HepG2 (cell line): ENCODE results near the gene ENTPD5. TPM values are rescaled to one million over a fixed set of nuclear protein-coding genes. Genes with fewer than 3 reads are reported as not detected.
A peak's percentile ranks its signal among the peaks of the same experiment; 100 is the strongest.

Source experiments
- ATM ChIP-seq: fragments of 450-650 bp; IDR thresholded peaks from 2 replicates; pipeline ENCODE4 v1.7.1; 2017; ENCODE audit warnings: mild to moderate bottlenecking, borderline replicate concordance
- BCL6 ChIP-seq: IDR thresholded peaks from 2 replicates; pipeline ENCODE4 v1.6.1; 2016; ENCODE audit warnings: missing genetic modification reagents, missing compliant biosample characterization
- BORCS8-MEF2B ChIP-seq: sonication (generic); formaldehyde crosslinking; IDR thresholded peaks from 2 replicates; pipeline ENCODE4 v1.8.0; 2022; ENCODE audit warnings: mild to moderate bottlenecking, missing genetic modification reagents
- CEBPZ ChIP-seq: IDR thresholded peaks from 2 replicates; pipeline ENCODE4 v1.6.1; 2012; ENCODE audit warnings: low read length, improper control_type of control experiment
- ETV6 ChIP-seq: sonication (generic); formaldehyde crosslinking; conservative IDR thresholded peaks from 2 replicates; pipeline ENCODE4 v1.4.0; 2020; ENCODE audit warnings: missing genetic modification reagents
- HMG20A ChIP-seq: IDR thresholded peaks from 2 replicates; pipeline ENCODE4 v1.6.1; 2016; ENCODE audit warnings: borderline replicate concordance
- IKZF1 ChIP-seq: fragments of 450-650 bp; IDR thresholded peaks from 2 replicates; pipeline ENCODE4 v1.7.1; 2016
- IRX3 ChIP-seq: sonication (generic); formaldehyde crosslinking; IDR thresholded peaks from 2 replicates; pipeline ENCODE4 v1.8.1; 2023; ENCODE audit warnings: mild to moderate bottlenecking, low read depth, missing genetic modification reagents, borderline replicate concordance
- MTA1 ChIP-seq: sonication (generic); formaldehyde crosslinking; IDR thresholded peaks from 2 replicates; pipeline ENCODE4 v1.4.0; 2020; ENCODE audit warnings: missing genetic modification reagents, mild to moderate bottlenecking, borderline replicate concordance
- NFYB ChIP-seq: sonication (generic); formaldehyde crosslinking; IDR thresholded peaks from 2 replicates; pipeline ENCODE4 v1.4.0; 2020; ENCODE audit warnings: missing genetic modification reagents
- POLR2A ChIP-seq, 2 experiments: IDR thresholded peaks; 2 replicates each; pipeline ENCODE4 v1.6.1; 2011; ENCODE audit warnings: low read depth in 2 of 2, low read length in 2 of 2, mild to moderate bottlenecking in 1 of 2, moderate library complexity in 1 of 2; ENCODE audit not compliant: insufficient read depth in 1 of 2
- RBAK ChIP-seq: sonication (generic); formaldehyde crosslinking; IDR thresholded peaks from 2 replicates; pipeline ENCODE4 v1.5.1; 2020; ENCODE audit warnings: mild to moderate bottlenecking, missing genetic modification reagents
- RFXAP ChIP-seq: sonication (generic); formaldehyde crosslinking; IDR thresholded peaks from 2 replicates; pipeline ENCODE4 v1.4.0; 2020; ENCODE audit warnings: missing genetic modification reagents, borderline replicate concordance
- SAFB2 ChIP-seq: sonication (generic); formaldehyde crosslinking; IDR thresholded peaks from 2 replicates; pipeline ENCODE4 v1.5.1; 2020; ENCODE audit warnings: missing genetic modification reagents, low read depth, mild to moderate bottlenecking, borderline replicate concordance
- TCF7L2 ChIP-seq: IDR thresholded peaks from 2 replicates; pipeline ENCODE4 v1.6.1; 2011; ENCODE audit warnings: mild to moderate bottlenecking, low read depth, low read length, moderate library complexity
- ZFX ChIP-seq: sonication (generic); formaldehyde crosslinking; IDR thresholded peaks from 2 replicates; pipeline ENCODE4 v1.4.0; 2020; ENCODE audit warnings: mild to moderate bottlenecking, low read depth, missing genetic modification reagents, moderate library complexity
- ZNF138 ChIP-seq: sonication (generic); formaldehyde crosslinking; IDR thresholded peaks from 2 replicates; pipeline ENCODE4 v1.5.0; 2020; ENCODE audit warnings: mild to moderate bottlenecking, low read depth, missing genetic modification reagents
- ZNF282 ChIP-seq: fragments of 450-650 bp; IDR thresholded peaks from 2 replicates; pipeline ENCODE4 v1.6.1; 2018; ENCODE audit not compliant: partially characterized antibody
- ZNF354B ChIP-seq: sonication (generic); formaldehyde crosslinking; IDR thresholded peaks from 2 replicates; pipeline ENCODE4 v1.8.0; 2022; ENCODE audit warnings: mild to moderate bottlenecking, missing genetic modification reagents
- ZNF772 ChIP-seq: sonication (generic); formaldehyde crosslinking; IDR thresholded peaks from 2 replicates; pipeline ENCODE4 v1.5.0; 2020; ENCODE audit warnings: mild to moderate bottlenecking, missing genetic modification reagents
- ZNF790 ChIP-seq: sonication (generic); formaldehyde crosslinking; IDR thresholded peaks from 2 replicates; pipeline ENCODE4 v1.8.0; 2022; ENCODE audit warnings: missing genetic modification reagents, mild to moderate bottlenecking, borderline replicate concordance
- ZNF816 ChIP-seq: sonication (generic); formaldehyde crosslinking; IDR thresholded peaks from 2 replicates; pipeline ENCODE4 v1.8.0; 2022; ENCODE audit warnings: missing genetic modification reagents, mild to moderate bottlenecking, borderline replicate concordance
- ZNF891 ChIP-seq: sonication (generic); formaldehyde crosslinking; IDR thresholded peaks from 2 replicates; pipeline ENCODE4 v1.5.0; 2020; ENCODE audit warnings: mild to moderate bottlenecking, missing genetic modification reagents
- polyA plus RNA-seq, 8 experiments: library from polyadenylated mRNA; depleted of rRNA in 3 of 8; stranded (reverse) in 7 of 8; unstranded in 1 of 8; fragments of >200 nt; fragmentation: Illumina TruSeq in 4 of 8; extraction: Trizol in 4 of 8; gene quantifications; 2 replicates each; pipeline versions ENCODE4 v1.2.1 to v1.2.3, GENCODE V29; 2011 to 2016; ENCODE audit warnings: low read depth in 4 of 8, missing spikeins in 1 of 8, mixed read lengths in 1 of 8; ENCODE audit not compliant: insufficient read depth in 1 of 8
- total RNA-seq, 5 experiments: library from RNA; depleted of rRNA; stranded (reverse); fragments of >200 nt; fragmentation: Illumina TruSeq; extraction: Trizol; gene quantifications; 2 replicates each; pipeline ENCODE4 v1.2.3, GENCODE V29; 2016; ENCODE audit warnings: low read depth in 1 of 5
- TF ChIP-seq, protein P1 (sequence below): sonication (generic); formaldehyde crosslinking; IDR thresholded peaks from 2 replicates; pipeline ENCODE4 v1.4.0; 2020; ENCODE audit warnings: missing genetic modification reagents
- TF ChIP-seq, protein P2 (sequence below): sonication (generic); formaldehyde crosslinking; IDR thresholded peaks from 2 replicates; pipeline ENCODE4 v1.4.0; 2020; ENCODE audit warnings: mild to moderate bottlenecking, low read depth, missing genetic modification reagents

ENTPD5 gene
- total and polyA plus RNA-seq, 2 of the 13 experiments (the other 11 are each of a cell fraction or from before 2014, with no cell fraction given), result 33.8 to 43.3 TPM

- TF ChIP-seq ZNF772 (CRISPR knock-in tag) (peak; percentile 74; the same call in 1 of the 2 replicates), ZNF790 (CRISPR knock-in tag) (no peak), HMG20A (CRISPR knock-in tag) (peak; percentile 82), ZNF282 (no peak), ZNF354B (CRISPR knock-in tag) (no peak), ZNF816 (CRISPR knock-in tag) (0 out of 2 replicates have a peak, but pooled peaks have one; percentile 64), BCL6 (CRISPR knock-in tag) (peak; percentile 94), RBAK (CRISPR knock-in tag) (no peak), POLR2A (IDR thresholded peaks at IDR 0.05; ENCODE audit: insufficient read depth in 1 of 2, low read depth in 2 of 2, low read length in 2 of 2) (no peak), IRX3 (no peak), BORCS8-MEF2B (peak; percentile 59; the same call in 1 of the 2 replicates), IKZF1 (no peak), MTA1 (no peak), CEBPZ (no peak), NFYB (no peak), ETV6 (no peak), ZFX (CRISPR knock-in tag) (no peak), TCF7L2 (no peak), RFXAP (no peak), SAFB2 (no peak), ZNF138 (CRISPR knock-in tag) (no peak), ATM (no peak), ZNF891 (CRISPR knock-in tag) (no peak)
- TF ChIP-seq, protein P1, sequence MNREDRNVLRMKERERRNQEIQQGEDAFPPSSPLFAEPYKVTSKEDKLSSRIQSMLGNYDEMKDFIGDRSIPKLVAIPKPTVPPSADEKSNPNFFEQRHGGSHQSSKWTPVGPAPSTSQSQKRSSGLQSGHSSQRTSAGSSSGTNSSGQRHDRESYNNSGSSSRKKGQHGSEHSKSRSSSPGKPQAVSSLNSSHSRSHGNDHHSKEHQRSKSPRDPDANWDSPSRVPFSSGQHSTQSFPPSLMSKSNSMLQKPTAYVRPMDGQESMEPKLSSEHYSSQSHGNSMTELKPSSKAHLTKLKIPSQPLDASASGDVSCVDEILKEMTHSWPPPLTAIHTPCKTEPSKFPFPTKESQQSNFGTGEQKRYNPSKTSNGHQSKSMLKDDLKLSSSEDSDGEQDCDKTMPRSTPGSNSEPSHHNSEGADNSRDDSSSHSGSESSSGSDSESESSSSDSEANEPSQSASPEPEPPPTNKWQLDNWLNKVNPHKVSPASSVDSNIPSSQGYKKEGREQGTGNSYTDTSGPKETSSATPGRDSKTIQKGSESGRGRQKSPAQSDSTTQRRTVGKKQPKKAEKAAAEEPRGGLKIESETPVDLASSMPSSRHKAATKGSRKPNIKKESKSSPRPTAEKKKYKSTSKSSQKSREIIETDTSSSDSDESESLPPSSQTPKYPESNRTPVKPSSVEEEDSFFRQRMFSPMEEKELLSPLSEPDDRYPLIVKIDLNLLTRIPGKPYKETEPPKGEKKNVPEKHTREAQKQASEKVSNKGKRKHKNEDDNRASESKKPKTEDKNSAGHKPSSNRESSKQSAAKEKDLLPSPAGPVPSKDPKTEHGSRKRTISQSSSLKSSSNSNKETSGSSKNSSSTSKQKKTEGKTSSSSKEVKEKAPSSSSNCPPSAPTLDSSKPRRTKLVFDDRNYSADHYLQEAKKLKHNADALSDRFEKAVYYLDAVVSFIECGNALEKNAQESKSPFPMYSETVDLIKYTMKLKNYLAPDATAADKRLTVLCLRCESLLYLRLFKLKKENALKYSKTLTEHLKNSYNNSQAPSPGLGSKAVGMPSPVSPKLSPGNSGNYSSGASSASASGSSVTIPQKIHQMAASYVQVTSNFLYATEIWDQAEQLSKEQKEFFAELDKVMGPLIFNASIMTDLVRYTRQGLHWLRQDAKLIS, result no peak
- TF ChIP-seq, protein P2, sequence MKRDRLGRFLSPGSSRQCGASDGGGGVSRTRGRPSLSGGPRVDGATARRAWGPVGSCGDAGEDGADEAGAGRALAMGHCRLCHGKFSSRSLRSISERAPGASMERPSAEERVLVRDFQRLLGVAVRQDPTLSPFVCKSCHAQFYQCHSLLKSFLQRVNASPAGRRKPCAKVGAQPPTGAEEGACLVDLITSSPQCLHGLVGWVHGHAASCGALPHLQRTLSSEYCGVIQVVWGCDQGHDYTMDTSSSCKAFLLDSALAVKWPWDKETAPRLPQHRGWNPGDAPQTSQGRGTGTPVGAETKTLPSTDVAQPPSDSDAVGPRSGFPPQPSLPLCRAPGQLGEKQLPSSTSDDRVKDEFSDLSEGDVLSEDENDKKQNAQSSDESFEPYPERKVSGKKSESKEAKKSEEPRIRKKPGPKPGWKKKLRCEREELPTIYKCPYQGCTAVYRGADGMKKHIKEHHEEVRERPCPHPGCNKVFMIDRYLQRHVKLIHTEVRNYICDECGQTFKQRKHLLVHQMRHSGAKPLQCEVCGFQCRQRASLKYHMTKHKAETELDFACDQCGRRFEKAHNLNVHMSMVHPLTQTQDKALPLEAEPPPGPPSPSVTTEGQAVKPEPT (CRISPR knock-in tag), result no peak
Observed at GRCh38 chr14:73996731-73997107, 22.4 kb downstream of the ENTPD5 start (continued).
